Femur (tissue), 1 donor: ENCODE data around the gene SPAG6.

ENCODE experiments used
- DNase-seq: peaks from one replicate; pipeline ENCODE4 v3.0.0-alpha.2; 2017

Gene SPAG6

GRCh38 chr10:22436893-22437619 is 91.8 kb downstream of the SPAG6 start:
- peak; percentile 94 for DNase-seq

GRCh38 chr10:22437620-22438588 is 92.6 kb downstream of the SPAG6 start:
- no peak for DNase-seq

- DNase-seq = no peak
These were observed 93.4 kb downstream of the SPAG6 start for GRCh38 chr10:22438711-22439110.

GRCh38 chr10:22442063-22442462 is 96.8 kb downstream of the SPAG6 start:
- DNase-seq = no peak

GRCh38 chr10:22442468-22442867 is 97.2 kb downstream of the SPAG6 start:
- DNase-seq = no peak

- DNase-seq = no peak
These were observed 98.0 kb downstream of the SPAG6 start for GRCh38 chr10:22443175-22443901.

GRCh38 chr10:22444219-22444788 is 99.0 kb downstream of the SPAG6 start:
- no peak for DNase-seq

- DNase-seq = no peak
These were observed 100.2 kb downstream of the SPAG6 start for GRCh38 chr10:22445495-22445894.

- no peak for DNase-seq
These were observed 101.8 kb downstream of the SPAG6 start for GRCh38 chr10:22447068-22447467.

GRCh38 chr10:22451346-22451745 is 106.0 kb downstream of the SPAG6 start:
- DNase-seq = no peak

GRCh38 chr10:22453320-22453719 is 108.0 kb downstream of the SPAG6 start:
- no peak for DNase-seq

- DNase-seq = no peak
These were observed 108.8 kb downstream of the SPAG6 start for GRCh38 chr10:22453948-22454591.

GRCh38 chr10:22454634-22455033 is 109.3 kb downstream of the SPAG6 start:
- DNase-seq = no peak

- DNase-seq = no peak
These were observed 110.0 kb downstream of the SPAG6 start for GRCh38 chr10:22455068-22455857.

GRCh38 chr10:22456486-22456885 is 111.2 kb downstream of the SPAG6 start:
- no peak for DNase-seq

- no peak for DNase-seq
These were observed 113.2 kb downstream of the SPAG6 start for GRCh38 chr10:22458272-22459038.

GRCh38 chr10:22459496-22459895 is 114.2 kb downstream of the SPAG6 start:
- DNase-seq = no peak

- no peak for DNase-seq
These were observed 114.8 kb downstream of the SPAG6 start for GRCh38 chr10:22460101-22460500.

- no peak for DNase-seq
These were observed 115.5 kb downstream of the SPAG6 start for GRCh38 chr10:22460531-22461403.

GRCh38 chr10:22461891-22462290 is 116.6 kb downstream of the SPAG6 start:
- no peak for DNase-seq
